Cardiac muscle cell (in vitro differentiated cells and primary cell): ENCODE measurements around the gene R3HDM2. TPM values are rescaled to one million over a fixed set of nuclear protein-coding genes. Genes with fewer than 3 reads are reported as not detected.

ENCODE experiments used
- DNase-seq, 2 donors: peaks; one replicate each; pipeline versions ENCODE4 v3.0.0 to v3.0.0-alpha.2; 2010 to 2017; ENCODE audit warnings: low read depth in 1 of 2, low spot score in 1 of 2
- H3K27ac ChIP-seq: fragments of 200-600 bp; sonication (generic); 2 replicates; pipeline ENCODE4 v1.5.1; 2016
- H3K27me3 ChIP-seq: fragments of 200-600 bp; sonication (generic); 2 replicates; pipeline ENCODE4 v1.6.0; 2016; ENCODE audit warnings: control low read depth
- H3K36me3 ChIP-seq: fragments of 200-600 bp; sonication (generic); 2 replicates; pipeline ENCODE4 v1.5.1; 2016; ENCODE audit warnings: control low read depth
- H3K4me1 ChIP-seq: fragments of 200-600 bp; sonication (generic); 2 replicates; pipeline ENCODE4 v1.8.1; 2017; ENCODE audit warnings: low read depth, mild to moderate bottlenecking, mixed run types
- H3K4me3 ChIP-seq: fragments of 200-600 bp; sonication (generic); 2 replicates; pipeline ENCODE4 v1.5.1; 2016; ENCODE audit warnings: mild to moderate bottlenecking
- H3K9me3 ChIP-seq: fragments of 200-600 bp; sonication (generic); 2 replicates; pipeline ENCODE4 v1.5.1; 2017; ENCODE audit warnings: low read depth, mild to moderate bottlenecking, control low read depth
- polyA plus RNA-seq: library from polyadenylated mRNA; unstranded; fragments of >200 nt; fragmentation: Nextera tagmentation; extraction: Ambion mirVana; gene quantifications from 2 replicates; pipeline ENCODE4 v1.2.1, GENCODE V29; 2016
- total RNA-seq: library from RNA; depleted of rRNA; stranded (reverse); fragments of >200 nt; gene quantifications from 2 replicates; pipeline ENCODE4 v1.2.3, GENCODE V29; 2016
- TF ChIP-seq, protein P1 (sequence below): IDR thresholded peaks from 2 replicates; pipeline ENCODE4 v1.5.1; 2012; ENCODE audit warnings: low read depth, mild to moderate bottlenecking, low read length

R3HDM2 gene
- total and polyA plus RNA-seq, 2 experiments from 2014 or later: 23.3 to 59.9 TPM

DNA sequence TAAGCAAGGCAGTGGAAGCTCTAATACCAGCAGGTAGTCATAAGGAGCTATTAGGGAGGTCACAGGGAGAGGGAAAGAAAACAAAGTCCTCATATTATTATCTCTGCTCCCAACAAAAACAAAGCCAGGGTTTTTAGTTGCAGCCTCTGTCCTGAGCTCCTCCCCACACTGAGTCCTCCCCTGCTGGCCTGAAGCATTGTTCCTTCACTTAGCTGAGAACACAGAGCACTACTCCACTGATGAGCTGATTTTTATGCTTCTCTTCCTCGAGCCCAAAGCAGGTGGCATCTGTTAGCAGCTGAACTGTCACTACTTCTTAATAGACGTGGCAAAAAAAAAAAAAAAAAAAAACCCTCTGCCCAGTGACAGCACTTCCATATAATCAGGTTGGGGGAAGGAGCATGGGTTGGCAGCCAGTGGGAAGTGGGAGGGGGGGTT lies 169.4 kb downstream of the R3HDM2 start:
- H3K4me1 ChIP-seq: no peaks in the 10 kb centered on the region
- no peak for DNase-seq
- TF ChIP-seq, protein P1, sequence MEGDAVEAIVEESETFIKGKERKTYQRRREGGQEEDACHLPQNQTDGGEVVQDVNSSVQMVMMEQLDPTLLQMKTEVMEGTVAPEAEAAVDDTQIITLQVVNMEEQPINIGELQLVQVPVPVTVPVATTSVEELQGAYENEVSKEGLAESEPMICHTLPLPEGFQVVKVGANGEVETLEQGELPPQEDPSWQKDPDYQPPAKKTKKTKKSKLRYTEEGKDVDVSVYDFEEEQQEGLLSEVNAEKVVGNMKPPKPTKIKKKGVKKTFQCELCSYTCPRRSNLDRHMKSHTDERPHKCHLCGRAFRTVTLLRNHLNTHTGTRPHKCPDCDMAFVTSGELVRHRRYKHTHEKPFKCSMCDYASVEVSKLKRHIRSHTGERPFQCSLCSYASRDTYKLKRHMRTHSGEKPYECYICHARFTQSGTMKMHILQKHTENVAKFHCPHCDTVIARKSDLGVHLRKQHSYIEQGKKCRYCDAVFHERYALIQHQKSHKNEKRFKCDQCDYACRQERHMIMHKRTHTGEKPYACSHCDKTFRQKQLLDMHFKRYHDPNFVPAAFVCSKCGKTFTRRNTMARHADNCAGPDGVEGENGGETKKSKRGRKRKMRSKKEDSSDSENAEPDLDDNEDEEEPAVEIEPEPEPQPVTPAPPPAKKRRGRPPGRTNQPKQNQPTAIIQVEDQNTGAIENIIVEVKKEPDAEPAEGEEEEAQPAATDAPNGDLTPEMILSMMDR: no peak
- H3K9me3 ChIP-seq: no peaks in the 10 kb centered on the region
- no peak overlapping the region for H3K27ac ChIP-seq
- H3K27me3 ChIP-seq: no peaks in the 10 kb centered on the region
- H3K4me3 ChIP-seq: no peak overlapping the region
- H3K36me3 ChIP-seq: peaks cover 27% of the 10 kb centered on the region

DNA sequence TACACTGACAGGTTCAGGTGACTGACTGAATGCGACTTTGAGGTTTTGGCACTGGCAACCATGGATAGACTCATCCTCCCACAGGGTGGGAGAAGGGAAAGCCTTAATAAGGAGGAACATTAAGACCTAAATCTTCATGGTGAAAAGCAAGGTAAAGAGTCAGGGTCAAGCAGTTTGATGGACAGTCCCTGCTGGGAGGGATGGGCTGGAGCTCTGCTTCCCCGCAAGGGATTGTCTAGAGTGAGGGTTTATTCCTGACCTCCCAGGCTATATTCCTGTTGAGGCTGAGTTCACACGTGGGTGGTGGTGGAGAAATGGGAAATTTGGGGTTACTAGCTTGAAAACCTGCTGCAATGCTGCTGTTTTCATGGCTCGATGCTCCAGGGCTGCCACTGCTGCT lies 170.5 kb downstream of the R3HDM2 start:
- Histone ChIP-seq H3K9me3 (no peaks in the 10 kb centered on the region), H3K27ac (no peak overlapping the region), H3K27me3 (no peaks in the 10 kb centered on the region), H3K4me1 (no peaks in the 10 kb centered on the region), H3K4me3 (no peak overlapping the region), H3K36me3 (peaks cover 24% of the 10 kb centered on the region)
- TF ChIP-seq, protein P1: no peak
- DNase-seq: no peak

DNA sequence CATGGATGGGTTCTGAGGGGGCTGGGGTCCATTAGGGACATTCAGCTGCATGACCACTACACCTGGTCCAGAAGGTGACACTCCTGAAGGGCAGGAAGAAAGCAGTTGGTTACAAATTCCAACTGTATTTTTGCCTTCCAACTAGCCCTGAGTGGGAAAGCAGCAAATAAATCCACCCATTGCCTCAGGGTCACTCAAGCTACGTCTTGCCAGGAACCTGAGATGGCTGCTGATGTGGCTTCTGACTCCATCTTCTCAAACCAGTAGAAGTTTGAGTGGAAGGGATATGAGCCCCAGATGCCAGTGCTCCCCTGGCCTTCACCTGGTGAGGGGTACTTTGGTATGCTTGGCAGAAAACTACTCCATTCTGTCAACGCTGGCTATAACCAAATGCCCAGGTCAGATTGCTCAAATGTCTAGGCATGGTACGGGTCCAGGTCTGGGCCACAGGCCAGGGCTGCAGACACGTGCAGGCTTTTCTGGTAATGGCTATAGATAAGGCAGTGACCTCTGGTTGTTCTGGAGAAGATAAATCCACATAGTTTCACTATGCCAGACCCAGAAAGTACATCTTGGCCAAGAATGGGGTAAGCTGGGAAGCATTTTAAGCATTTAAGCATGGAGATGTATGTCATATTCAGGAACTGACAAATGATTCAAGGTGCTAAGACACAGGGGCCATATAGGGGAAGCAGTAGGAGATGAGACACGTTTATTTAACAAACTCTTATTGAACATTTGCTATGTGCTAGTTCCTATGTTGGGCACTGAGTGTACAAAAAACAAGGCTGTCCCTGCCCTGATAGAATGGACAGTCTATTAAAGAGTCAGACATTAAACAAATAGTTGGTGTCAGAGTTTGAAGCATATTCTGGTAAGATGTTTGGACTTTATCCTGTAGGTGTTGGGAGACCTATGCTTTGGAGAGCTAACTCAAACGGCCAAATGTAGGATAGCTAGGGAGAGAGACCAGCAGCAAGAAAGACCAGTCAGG lies 171.6 kb downstream of the R3HDM2 start:
- Histone ChIP-seq H3K27me3 (no peaks in the 10 kb centered on the region), H3K4me1 (no peaks in the 10 kb centered on the region), H3K4me3 (no peak overlapping the region), H3K36me3 (peaks cover 19% of the 10 kb centered on the region), H3K27ac (no peak overlapping the region), H3K9me3 (no peaks in the 10 kb centered on the region)
- TF ChIP-seq, protein P1: no peak
- DNase-seq: peak in 1 of 2 donors; percentile 84

DNA sequence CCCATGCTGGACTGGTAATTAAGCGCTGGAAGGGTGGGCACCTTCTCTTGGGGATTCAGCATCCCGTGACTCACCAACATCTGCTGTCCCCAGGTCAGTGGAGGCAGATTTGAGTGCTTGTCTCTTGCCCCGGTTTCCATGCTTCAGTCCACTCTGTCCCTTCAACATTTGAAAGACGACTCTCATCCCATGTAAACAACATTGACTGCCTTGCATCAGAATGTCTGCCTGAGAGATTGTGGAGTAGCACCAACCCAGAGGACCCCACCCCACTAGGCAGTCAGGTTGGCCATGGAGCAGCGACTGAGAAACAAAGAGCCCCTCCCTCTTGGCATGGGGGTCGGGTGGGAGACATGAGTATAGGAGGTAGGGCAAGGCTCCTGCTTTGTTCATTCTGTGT lies 174.9 kb downstream of the R3HDM2 start:
- DNase-seq: no peak
- Histone ChIP-seq H3K9me3 (no peaks in the 10 kb centered on the region), H3K36me3 (peaks cover 19% of the 10 kb centered on the region), H3K27me3 (no peaks in the 10 kb centered on the region), H3K4me3 (no peak overlapping the region), H3K4me1 (peaks cover 6% of the 10 kb centered on the region), H3K27ac (no peak overlapping the region)
- TF ChIP-seq, protein P1: no peak

DNA sequence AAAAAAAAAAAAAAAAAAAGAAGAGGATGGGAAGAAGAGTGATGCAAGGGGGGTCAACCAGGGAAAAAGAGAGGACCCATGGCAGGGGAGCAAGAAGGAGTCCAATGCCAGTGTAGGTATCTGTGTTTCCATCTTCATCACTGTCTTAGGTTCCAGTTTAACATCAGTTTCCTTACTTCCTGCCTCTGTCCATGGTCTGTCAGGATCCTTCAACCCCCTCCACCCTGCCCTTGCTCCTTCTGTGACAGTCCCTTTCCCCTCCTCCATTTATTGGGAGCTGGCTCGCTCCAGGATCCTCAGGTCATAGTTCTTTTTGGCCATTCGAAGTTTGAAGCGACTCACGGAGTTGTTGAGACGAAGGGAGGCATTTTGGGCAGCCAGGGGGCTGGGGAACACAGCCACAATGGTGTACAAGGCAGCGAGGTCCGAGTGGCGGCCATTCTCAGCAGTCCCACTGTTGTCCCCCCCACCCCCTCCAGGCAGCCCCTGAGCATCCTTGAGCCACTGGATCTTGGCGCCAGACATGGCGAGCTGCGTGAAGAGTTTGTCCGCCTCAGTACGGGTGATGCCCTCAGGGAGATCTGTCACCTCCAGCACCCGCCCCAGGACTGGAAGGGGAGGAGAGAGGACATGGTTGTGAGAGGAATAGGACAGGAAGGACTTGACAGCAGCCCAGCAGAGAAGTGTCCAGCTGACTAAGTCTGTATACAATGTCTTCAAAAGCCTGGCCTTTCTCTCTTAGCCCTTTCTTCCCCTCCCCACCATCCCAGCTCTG lies 176.2 kb downstream of the R3HDM2 start:
- peaks cover 13% of the 10 kb centered on the region for H3K4me1 ChIP-seq
- DNase-seq: no peak
- H3K36me3 ChIP-seq: peaks cover 19% of the 10 kb centered on the region
- TF ChIP-seq, protein P1: no peak
- no peaks in the 10 kb centered on the region for H3K27me3 ChIP-seq
- H3K27ac ChIP-seq: no peak overlapping the region
- H3K4me3 ChIP-seq: no peak overlapping the region
- no peaks in the 10 kb centered on the region for H3K9me3 ChIP-seq
